GM19438 (cell line): ENCODE data around the gene FAU.
"Not testable (repeated sequence)": the region's sequence is repeated elsewhere in the genome, so short reads cannot be mapped to it uniquely, and the experiment has no call there.

Experiments
- ATAC-seq: cut with Tn5 transposase; IDR thresholded peaks from one replicate; pipeline ENCODE4 v1.9.1; 2021; ENCODE audit warnings: low read depth; ENCODE audit not compliant: unreplicated experiment

FAU gene

GRCh38 chr11:65121865-65122696 lies at the start of gene FAU, which contains the start of gene MRPL49:
TSS of gene FAU (minus strand) at chr11:65122134. CDS start at chr11:65121813, 321 bp downstream.
TSS of gene MRPL49 (plus strand) at chr11:65122321. CDS start at chr11:65122347, 26 bp downstream.
- peak; percentile 65 for ATAC-seq

GRCh38 chr11:65170058-65170534 lies 48.2 kb upstream of the FAU start, which contains the start of gene SPDYC:
TSS of gene SPDYC (plus strand) at chr11:65170233. CDS start at chr11:65171358, 1,125 bp downstream.
- ATAC-seq = no peak

- ATAC-seq = no peak
These were observed 47.3 kb upstream of the FAU start for GRCh38 chr11:65169164-65169641.

GRCh38 chr11:65167656-65168055 lies 45.7 kb upstream of the FAU start:
- no peak for ATAC-seq

GRCh38 chr11:65166893-65167292 lies 45.0 kb upstream of the FAU start:
- no peak for ATAC-seq

DNA sequence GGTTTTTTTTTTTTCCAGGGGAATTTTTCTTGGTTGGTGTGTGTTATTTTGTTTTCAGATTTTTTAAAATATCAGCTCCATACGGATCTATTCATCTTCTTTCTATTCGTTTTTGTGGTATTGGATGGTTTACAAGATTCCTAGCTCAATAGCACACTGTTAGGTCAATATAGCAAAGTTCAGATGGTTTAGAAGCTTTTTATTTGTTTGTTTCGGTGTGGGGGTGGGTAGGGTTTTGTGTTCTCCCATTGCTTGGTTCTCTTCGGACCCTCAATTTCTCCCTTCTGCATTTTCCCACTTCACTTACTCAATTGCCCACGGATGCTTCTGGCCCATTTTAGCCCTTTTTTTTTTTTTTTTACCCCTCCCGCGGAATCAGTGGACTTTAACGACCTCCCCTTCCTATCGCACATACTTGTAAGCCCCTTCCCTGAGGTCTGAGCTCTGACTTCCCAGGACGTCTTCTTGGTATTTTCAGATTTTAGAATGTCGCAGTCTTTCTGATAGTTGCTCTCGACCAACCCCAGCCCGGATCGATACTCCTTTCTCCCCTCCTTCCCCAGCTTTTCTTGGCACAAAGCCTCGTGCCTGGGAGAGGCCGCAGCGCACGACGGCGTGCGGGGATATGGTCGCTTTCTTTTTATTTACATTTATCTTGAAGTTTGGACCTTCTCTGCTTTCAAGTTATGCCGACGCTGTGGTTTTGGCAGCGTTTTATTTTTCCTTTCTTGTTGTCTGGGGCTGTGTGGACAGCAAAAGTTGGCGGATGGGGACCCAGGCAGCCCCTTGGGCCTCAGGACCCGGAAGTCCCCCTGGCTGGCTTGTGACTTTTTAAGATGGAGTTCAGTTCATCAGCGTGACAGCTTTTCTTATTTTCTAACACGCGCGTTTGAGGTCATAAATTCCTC lies 43.7 kb upstream of the FAU start:
- no peak for ATAC-seq

- no peak for ATAC-seq
These were observed 41.8 kb upstream of the FAU start for GRCh38 chr11:65163684-65164083.

DNA sequence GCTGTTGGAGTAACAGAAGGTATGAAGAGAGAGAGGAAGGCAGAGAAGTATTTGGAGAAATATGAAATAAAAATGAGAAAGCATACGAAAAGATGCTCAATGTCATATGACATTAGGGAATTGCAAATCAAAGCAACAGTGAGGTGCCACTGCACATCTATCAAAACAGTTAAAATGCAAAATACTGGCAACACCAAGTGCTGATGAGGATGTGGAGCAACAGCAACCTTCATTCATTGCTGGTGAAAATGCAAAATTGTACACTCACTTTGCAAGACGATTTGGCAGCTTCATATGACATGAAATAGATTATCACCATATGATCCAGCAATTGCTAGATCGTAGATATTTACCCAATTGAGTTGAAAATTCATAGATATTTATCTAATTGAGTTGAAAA lies 38.7 kb upstream of the FAU start:
- no peak for ATAC-seq

GRCh38 chr11:65159012-65159411 lies 37.1 kb upstream of the FAU start:
- peak; percentile 64 for ATAC-seq

- ATAC-seq = no peak
These were observed 35.4 kb upstream of the FAU start for GRCh38 chr11:65157336-65157735.

- ATAC-seq = no peak
These were observed 35.0 kb upstream of the FAU start for GRCh38 chr11:65156926-65157325.

DNA sequence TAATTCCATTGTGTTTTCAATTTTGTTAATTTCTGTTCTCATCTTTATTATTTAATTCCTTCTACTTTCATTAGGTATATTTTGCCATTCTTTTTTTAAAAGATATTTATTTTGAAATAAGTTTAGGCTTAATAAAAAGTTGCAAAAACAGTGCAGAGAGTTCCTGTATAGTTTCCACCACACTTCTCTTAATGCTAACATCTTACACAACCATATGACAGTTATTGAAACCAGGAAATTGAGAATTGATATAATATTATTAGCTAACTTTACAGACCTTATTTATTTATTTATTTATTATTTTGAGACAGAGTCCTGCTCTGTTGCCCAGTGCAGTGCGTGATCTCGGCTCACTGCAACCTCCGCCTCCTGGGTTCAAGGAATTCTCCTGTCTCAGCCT lies 34.3 kb upstream of the FAU start:
- ATAC-seq = no peak

GRCh38 chr11:65152122-65152521 lies 30.2 kb upstream of the FAU start:
- ATAC-seq = no peak

DNA sequence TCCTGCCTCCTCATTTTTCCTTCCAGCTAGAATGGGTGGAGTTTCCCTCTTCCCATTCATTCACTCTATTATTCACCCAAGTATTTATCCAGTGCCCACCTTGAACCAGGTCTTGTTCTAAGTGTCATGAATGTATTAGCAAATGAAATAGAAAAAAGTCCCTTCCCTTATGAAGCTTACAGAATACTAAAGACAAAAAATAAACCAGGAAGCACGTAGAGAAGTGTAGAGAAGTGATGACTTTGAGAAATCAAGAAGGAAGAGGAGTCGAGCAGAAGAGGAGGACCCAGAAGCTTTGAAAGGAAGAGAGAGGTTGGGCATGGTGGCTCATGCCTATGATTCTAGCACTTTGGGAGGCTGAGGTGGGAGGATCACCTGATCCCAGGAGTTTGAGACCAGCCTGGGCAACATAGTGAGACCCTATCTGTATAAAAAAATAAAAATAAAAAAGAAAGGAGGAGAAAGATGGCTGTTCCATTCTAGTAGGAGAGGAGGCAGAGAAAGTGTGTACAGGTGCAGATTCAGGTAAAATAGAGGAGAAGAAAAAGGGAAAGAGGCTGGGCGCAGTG lies 29.5 kb upstream of the FAU start:
- ATAC-seq = no peak

DNA sequence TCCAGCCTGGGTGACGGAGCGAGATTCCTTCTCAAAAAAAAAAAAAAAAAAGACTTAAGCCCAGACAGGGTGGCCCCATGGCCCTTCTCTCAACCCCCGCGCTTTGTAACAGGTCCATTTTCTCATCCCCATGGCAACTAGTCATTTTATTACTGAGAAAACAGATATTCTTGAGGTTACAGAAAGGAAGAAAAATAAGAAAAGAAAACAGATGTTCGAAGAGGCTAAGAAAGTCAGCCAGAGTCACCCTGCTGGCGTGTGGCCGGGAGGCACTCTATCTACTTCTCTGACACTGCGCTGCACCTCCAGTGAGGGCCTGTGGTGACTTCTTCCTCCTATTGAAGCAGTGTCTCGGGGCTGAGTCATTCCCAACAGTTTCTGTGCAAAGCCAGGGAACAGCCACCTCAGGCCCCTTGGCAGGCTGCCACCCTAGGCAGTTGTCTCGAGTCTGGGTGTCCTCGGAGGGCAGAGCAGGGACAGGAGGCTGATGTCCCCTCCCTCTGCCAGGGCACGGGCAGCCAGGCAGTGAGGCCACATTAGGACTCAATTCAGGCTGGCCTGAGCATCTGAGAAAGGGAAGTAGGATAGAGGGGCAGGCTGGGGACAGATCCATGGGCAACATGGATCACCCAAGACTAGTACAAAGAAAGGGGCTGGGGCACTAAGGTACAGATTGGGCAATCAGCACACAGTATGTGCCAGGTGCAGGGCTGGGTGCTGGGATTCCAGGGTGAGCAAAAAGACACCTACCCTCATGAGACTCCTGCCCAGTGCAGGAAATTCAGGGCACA lies 28.8 kb upstream of the FAU start:
- ATAC-seq = peak; percentile 63

- not testable (repeated sequence) for ATAC-seq
These were observed 28.2 kb upstream of the FAU start for GRCh38 chr11:65150131-65150508.

DNA sequence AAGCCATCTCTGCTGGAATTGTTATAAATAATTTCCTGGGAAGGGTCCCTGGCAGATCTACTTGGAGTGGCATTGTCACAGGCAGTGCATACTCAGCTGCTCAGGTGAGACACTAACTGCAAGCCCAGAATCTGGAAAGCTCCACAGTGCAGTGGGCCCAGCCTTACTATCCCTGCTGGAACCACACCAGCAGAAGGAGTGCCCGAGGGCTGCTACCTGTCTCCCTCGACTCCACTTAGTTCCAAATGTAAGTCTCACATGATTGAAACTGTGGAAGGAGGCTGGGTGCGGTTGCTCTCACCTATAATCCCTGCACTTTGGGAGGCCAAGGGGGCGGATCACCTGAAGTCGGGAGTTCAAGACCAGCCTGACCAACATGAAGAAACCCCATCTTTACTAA lies 26.7 kb upstream of the FAU start:
- ATAC-seq = no peak

GRCh38 chr11:65147352-65148075 lies 25.6 kb upstream of the FAU start:
- ATAC-seq = no peak

- no peak for ATAC-seq
These were observed 20.1 kb upstream of the FAU start for GRCh38 chr11:65141896-65142494.
